GM20431 (cell line): Measurements from ENCODE around the gene ITPR1.

Experiments used
- in situ Hi-C: fragments of 300-500 bp; cut with MseI, MboI; formaldehyde crosslinking; loops from one replicate; pipeline ENCODE4 v1.15.0; 2020; ENCODE audit warnings: low sequenced_read_pairs; ENCODE audit not compliant: unreplicated experiment

The ITPR1 gene

DNA sequence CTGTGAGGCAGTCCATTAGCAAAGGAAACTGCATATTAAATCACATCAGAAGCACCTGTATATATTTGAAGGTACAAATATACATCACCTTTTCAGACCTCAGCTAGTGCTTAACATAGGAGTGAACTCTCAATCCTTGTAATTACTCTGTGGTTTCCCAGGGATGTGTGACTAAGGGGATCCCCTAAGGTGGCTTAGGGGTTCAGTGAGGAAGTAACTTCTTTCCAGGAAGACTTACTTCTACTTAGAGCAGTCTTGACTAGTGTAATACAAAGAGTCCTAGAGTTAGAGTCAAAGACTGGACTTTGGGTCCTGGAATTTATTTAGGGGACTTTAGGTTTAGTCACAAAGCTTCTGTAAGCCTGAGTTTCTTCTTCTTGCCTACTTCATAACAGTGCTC lies 17.3 kb upstream of the ITPR1 start:
- in situ Hi-C loops = no loop called here

GRCh38 chr3:4476496-4476895 lies 16.7 kb upstream of the ITPR1 start:
- in situ Hi-C loops = no loop called here

GRCh38 chr3:4478261-4478660 lies 14.9 kb upstream of the ITPR1 start:
- in situ Hi-C loops = no loop called here

- in situ Hi-C loops = no loop called here
These were observed 1.3 kb upstream of the ITPR1 start for GRCh38 chr3:4491855-4492207.

GRCh38 chr3:4492208-4493013 lies 737 bp upstream of the ITPR1 start:
- in situ Hi-C loops = no loop called here

GRCh38 chr3:4493941-4494894 lies 1.1 kb downstream of the ITPR1 start:
- in situ Hi-C loops = no loop called here

DNA sequence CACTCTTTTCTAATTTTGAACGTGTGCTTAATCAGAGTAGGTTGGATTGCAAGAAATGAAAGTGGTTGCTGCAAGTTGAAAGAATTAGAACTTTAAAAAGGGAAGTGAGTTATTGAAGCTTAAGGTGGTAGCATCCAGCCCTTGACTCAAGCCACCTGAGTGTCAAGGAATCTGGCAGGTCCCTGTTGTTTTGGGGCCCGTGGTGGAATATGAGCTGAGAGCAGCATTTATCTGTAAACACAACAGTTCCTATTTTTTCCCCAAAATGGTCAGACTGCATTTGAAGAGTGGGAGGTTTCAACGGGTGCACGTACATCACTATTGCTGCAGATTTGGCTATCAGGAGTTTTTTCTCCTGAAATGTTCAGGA lies 1.7 kb downstream of the ITPR1 start:
- in situ Hi-C loops = no loop called here

GRCh38 chr3:4495294-4496086 lies 2.3 kb downstream of the ITPR1 start:
- in situ Hi-C loops = no loop called here

DNA sequence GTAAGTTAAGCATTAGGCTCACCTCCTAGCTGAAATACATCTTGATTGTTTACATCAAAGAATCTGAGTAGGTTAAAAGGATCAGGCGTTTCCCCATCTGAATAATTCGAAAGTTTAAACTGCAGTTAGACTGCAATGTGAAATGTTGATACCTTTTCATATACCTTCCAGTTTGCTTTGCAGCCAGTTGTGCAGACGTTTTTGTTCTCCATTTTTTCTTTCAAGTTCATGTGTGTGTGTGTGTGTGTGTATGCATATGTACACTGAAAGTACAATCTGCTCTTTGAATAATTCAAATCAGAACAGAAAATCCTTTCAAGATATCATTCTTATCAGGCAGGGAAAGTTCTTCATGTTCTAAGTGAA lies 2.9 kb downstream of the ITPR1 start:
- in situ Hi-C loops = no loop called here

DNA sequence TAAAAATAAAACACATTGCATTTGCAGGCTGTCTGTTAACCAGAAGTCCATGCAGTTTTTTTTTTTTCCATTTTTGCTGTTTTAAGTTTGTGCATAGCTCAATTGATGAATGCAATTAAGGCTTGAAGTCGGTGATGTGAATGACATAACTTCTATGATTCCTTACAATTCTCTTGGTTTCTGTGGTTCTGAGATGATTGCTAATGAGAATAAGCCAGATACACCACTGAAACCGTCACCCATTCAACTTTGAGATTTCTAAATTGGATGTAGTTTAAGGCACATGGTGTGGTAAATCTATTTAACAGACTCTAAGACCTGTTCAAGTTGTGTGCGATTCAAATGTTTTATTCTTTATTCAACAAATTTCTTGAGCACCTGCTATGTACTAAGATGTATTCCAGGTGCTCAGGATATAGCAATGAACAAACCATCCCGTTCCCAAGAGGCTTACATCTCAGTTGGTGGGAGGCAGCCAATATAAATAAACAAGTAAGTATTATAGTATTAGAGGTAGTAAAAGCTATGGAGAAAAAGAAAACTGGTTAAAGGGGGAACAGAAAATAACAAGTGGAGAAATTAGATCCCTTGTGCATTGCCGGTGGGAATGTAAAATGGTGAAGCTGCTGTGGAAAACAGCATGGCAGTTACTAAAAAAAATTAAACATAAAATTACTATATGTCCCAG lies 4.0 kb downstream of the ITPR1 start:
- in situ Hi-C loops = no loop called here

GRCh38 chr3:4497843-4498324 lies 4.7 kb downstream of the ITPR1 start:
- in situ Hi-C loops = no loop called here

- in situ Hi-C loops = no loop called here
These were observed 5.3 kb downstream of the ITPR1 start for GRCh38 chr3:4498446-4498845.

- in situ Hi-C loops = no loop called here
These were observed 8.3 kb downstream of the ITPR1 start for GRCh38 chr3:4501437-4501836.

DNA sequence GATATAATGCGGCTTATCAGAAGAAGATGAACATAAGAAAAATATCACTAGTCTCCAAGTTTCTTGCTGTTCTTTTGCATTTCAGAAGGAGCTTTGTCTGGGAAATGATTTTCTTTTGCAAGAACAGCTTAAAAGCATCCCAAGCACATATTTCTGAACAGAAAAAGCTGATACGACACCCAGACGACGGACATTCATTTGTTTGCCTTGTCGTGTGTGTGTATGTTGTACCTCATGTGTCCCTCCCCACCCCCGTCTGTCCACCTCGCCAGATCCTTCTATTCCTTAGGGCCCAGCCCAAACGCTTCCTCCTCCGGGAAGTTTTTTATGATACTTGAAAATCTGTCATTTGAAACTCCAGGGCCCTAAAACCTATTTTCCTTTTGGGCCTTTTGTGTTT lies 8.8 kb downstream of the ITPR1 start:
- in situ Hi-C loops = no loop called here

GRCh38 chr3:4503050-4503449 lies 9.9 kb downstream of the ITPR1 start:
- in situ Hi-C loops = no loop called here

DNA sequence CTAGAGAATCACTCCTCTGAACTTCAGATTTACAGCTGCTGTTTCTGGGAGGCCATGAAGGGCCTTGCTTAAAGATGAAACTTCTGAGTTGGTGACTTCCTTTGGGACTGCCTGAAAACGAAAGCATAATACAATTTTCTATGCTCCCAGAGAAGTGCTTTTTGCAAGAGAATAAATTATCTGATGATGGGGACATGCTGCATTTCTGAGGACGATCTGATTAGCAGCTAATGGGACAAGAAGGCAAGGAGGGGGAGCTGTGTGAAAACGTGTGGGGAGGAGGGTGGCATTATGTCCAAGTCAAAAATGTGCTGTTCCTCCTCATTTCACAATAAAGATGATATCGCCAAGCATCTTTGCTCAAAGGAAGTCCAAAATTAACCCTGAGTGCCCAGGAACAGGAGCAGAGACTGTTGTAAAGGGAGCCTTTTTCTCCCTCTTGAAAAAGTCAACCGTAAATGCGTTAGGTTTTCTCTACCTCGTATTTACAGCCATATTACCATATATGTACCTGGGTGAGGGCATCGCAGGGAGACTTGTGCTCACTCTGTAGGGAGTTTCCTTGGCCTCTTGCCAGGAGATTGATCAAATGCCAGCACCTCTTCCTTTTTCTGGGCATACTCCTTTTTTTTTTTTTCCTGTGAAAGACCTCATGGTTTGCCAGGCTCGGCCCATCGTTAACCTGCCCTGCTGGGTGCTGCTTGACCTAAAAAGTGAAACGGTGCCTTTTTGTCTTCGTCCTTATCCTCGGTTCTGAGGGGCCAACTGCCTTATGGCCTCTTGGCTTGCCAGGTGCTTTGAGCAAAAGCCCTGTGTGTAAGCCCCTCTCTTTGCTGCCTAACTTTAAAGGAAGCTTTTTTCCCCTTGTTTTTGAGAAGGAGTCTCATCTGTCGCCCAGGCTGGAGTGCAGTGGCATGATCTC lies 11.5 kb downstream of the ITPR1 start:
- in situ Hi-C loops = no loop called here

- in situ Hi-C loops = no loop called here
These were observed 12.8 kb downstream of the ITPR1 start for GRCh38 chr3:4505688-4506558.

DNA sequence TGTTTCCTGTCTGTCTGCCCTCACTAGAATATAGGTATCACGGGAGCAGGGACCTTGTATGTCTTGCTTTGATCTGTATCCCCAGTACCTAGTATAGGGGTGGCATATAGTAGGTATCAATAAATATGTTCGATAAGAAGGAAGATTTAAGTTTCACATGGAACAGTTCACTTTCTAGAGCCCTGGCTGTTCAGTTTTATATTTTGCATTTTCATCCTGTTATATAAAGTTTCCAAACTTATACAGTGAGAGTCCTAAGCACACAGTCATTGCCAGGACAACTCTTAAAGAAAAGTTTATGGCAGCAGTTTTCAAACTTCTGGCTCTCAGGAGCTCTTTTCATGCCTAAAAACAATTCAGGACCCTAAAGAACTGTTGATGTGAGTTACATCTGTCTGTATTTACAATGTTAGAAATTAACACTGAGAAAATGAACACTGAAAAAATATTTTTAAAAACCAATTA lies 13.4 kb downstream of the ITPR1 start:
- in situ Hi-C loops = no loop called here
